H1 (cell line): ENCODE results near the gene SMARCD1. TPM values are rescaled to one million over a fixed set of nuclear protein-coding genes. Genes with fewer than 3 reads are reported as not detected.

ENCODE experiments used
- CEBPB ChIP-seq: IDR thresholded peaks from 2 replicates; pipeline ENCODE4 v1.6.1; 2012; ENCODE audit warnings: low read depth, low read length
- FOSL1 ChIP-seq: IDR thresholded peaks from 2 replicates; pipeline ENCODE4 v1.6.1; 2011; ENCODE audit warnings: mild to moderate bottlenecking, low read depth, low read length, moderate library complexity; ENCODE audit not compliant: insufficient read depth
- POU5F1 ChIP-seq: IDR thresholded peaks from 2 replicates; pipeline ENCODE4 v1.6.1; 2011; ENCODE audit warnings: low read depth, mild to moderate bottlenecking, low read length, moderate library complexity
- RAD21 ChIP-seq, 2 experiments: IDR thresholded peaks in 1 of 2; conservative IDR thresholded peaks in 1 of 2; 2 replicates each; pipeline ENCODE4 v1.6.1; 2011; ENCODE audit warnings: low read depth in 2 of 2, low read length in 2 of 2, improper control_type of control experiment in 1 of 2, inconsistent platforms in 1 of 2, mild to moderate bottlenecking in 1 of 2, moderate library complexity in 1 of 2
- RXRA ChIP-seq: IDR thresholded peaks from 2 replicates; pipeline ENCODE4 v1.6.1; 2011; ENCODE audit warnings: low read depth, mild to moderate bottlenecking, low read length, moderate library complexity; ENCODE audit not compliant: insufficient read depth
- TAF7 ChIP-seq: optimal IDR thresholded peaks from 2 replicates; pipeline ENCODE3; 2011; ENCODE audit warnings: low read depth, mild to moderate bottlenecking, inconsistent platforms, low read length, moderate library complexity, borderline replicate concordance
- USF2 ChIP-seq: IDR thresholded peaks from 2 replicates; pipeline ENCODE4 v1.6.1; 2011; ENCODE audit warnings: low read length, improper control_type of control experiment
- ZNF274 ChIP-seq: IDR thresholded peaks from 2 replicates; pipeline ENCODE4 v1.7.0; 2012; ENCODE audit warnings: low read length, borderline replicate concordance; ENCODE audit errors: extremely low read depth
- polyA plus RNA-seq, 7 experiments: library from polyadenylated mRNA; depleted of rRNA in 3 of 7; stranded (reverse) in 5 of 7; unstranded in 2 of 7; fragments of >200 nt in 5 of 7; fragments of 200-250 nt in 2 of 7; gene quantifications; 1 replicate in 5 of 7; 2 replicates in 1 of 7; 4 replicates in 1 of 7; pipeline versions ENCODE4 v1.2.1 to v1.2.3, GENCODE V29; 2011 to 2013; ENCODE audit warnings: missing spikeins in 2 of 7, mixed read lengths in 2 of 7
- total RNA-seq: library from RNA; stranded (reverse); fragmentation: NEBNext Ultra II Directional; extraction: Animal tissue kit (Norgen Biotek cat#: 25700); gene quantifications from 2 replicates; pipeline ENCODE4 v1.2.1, GENCODE V29; 2021
- TF ChIP-seq, protein P1 (sequence below): fragments of 300-600 bp; sonication (generic); IDR thresholded peaks from 2 replicates; pipeline ENCODE4 v1.7.1; 2012; ENCODE audit warnings: low read length, moderate library complexity, mild to moderate bottlenecking, inconsistent platforms; ENCODE audit not compliant: insufficient replicate concordance

The SMARCD1 gene
- total and polyA plus RNA-seq, 2 of the 8 experiments (the other 6 are each of a cell fraction or from before 2014, with no cell fraction given) = 128 to 130 TPM

DNA sequence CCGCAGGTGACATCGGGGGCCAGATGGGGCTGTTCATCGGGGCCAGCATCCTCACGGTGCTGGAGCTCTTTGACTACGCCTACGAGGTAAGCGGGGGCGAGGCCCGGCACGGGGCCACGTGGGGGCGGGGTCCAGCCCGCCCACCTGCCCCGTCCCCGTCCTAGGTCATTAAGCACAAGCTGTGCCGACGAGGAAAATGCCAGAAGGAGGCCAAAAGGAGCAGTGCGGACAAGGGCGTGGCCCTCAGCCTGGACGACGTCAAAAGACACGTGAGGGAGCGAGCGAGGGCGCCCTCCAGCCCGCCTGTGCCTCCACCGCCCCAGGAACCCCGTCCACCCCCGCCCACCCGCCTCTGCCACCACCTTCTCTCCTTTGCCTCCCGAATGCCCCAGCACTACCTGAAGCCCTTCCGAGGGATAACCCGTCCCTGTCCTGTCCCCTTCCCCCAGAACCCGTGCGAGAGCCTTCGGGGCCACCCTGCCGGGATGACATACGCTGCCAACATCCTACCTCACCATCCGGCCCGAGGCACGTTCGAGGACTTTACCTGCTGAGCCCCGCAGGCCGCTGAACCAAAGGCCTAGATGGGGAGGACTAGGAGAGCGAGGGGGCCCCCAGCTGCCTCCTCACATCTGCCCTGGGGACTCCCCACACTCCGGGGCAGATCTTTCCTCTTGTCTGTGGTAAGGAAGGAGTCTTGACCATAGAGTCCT, 3.9 kb upstream of the SMARCD1 start (continued):
- TF ChIP-seq, protein P1, sequence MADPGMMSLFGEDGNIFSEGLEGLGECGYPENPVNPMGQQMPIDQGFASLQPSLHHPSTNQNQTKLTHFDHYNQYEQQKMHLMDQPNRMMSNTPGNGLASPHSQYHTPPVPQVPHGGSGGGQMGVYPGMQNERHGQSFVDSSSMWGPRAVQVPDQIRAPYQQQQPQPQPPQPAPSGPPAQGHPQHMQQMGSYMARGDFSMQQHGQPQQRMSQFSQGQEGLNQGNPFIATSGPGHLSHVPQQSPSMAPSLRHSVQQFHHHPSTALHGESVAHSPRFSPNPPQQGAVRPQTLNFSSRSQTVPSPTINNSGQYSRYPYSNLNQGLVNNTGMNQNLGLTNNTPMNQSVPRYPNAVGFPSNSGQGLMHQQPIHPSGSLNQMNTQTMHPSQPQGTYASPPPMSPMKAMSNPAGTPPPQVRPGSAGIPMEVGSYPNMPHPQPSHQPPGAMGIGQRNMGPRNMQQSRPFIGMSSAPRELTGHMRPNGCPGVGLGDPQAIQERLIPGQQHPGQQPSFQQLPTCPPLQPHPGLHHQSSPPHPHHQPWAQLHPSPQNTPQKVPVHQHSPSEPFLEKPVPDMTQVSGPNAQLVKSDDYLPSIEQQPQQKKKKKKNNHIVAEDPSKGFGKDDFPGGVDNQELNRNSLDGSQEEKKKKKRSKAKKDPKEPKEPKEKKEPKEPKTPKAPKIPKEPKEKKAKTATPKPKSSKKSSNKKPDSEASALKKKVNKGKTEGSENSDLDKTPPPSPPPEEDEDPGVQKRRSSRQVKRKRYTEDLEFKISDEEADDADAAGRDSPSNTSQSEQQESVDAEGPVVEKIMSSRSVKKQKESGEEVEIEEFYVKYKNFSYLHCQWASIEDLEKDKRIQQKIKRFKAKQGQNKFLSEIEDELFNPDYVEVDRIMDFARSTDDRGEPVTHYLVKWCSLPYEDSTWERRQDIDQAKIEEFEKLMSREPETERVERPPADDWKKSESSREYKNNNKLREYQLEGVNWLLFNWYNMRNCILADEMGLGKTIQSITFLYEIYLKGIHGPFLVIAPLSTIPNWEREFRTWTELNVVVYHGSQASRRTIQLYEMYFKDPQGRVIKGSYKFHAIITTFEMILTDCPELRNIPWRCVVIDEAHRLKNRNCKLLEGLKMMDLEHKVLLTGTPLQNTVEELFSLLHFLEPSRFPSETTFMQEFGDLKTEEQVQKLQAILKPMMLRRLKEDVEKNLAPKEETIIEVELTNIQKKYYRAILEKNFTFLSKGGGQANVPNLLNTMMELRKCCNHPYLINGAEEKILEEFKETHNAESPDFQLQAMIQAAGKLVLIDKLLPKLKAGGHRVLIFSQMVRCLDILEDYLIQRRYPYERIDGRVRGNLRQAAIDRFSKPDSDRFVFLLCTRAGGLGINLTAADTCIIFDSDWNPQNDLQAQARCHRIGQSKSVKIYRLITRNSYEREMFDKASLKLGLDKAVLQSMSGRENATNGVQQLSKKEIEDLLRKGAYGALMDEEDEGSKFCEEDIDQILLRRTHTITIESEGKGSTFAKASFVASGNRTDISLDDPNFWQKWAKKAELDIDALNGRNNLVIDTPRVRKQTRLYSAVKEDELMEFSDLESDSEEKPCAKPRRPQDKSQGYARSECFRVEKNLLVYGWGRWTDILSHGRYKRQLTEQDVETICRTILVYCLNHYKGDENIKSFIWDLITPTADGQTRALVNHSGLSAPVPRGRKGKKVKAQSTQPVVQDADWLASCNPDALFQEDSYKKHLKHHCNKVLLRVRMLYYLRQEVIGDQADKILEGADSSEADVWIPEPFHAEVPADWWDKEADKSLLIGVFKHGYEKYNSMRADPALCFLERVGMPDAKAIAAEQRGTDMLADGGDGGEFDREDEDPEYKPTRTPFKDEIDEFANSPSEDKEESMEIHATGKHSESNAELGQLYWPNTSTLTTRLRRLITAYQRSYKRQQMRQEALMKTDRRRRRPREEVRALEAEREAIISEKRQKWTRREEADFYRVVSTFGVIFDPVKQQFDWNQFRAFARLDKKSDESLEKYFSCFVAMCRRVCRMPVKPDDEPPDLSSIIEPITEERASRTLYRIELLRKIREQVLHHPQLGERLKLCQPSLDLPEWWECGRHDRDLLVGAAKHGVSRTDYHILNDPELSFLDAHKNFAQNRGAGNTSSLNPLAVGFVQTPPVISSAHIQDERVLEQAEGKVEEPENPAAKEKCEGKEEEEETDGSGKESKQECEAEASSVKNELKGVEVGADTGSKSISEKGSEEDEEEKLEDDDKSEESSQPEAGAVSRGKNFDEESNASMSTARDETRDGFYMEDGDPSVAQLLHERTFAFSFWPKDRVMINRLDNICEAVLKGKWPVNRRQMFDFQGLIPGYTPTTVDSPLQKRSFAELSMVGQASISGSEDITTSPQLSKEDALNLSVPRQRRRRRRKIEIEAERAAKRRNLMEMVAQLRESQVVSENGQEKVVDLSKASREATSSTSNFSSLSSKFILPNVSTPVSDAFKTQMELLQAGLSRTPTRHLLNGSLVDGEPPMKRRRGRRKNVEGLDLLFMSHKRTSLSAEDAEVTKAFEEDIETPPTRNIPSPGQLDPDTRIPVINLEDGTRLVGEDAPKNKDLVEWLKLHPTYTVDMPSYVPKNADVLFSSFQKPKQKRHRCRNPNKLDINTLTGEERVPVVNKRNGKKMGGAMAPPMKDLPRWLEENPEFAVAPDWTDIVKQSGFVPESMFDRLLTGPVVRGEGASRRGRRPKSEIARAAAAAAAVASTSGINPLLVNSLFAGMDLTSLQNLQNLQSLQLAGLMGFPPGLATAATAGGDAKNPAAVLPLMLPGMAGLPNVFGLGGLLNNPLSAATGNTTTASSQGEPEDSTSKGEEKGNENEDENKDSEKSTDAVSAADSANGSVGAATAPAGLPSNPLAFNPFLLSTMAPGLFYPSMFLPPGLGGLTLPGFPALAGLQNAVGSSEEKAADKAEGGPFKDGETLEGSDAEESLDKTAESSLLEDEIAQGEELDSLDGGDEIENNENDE = no peak
- no peak for TF ChIP-seq ZNF274
- TF ChIP-seq RXRA = no peak
- TF ChIP-seq TAF7 = no peak
- TF ChIP-seq FOSL1 = no peak
- TF ChIP-seq POU5F1 = no peak
- TF ChIP-seq USF2 = peak; percentile 47; the same call in 1 of the 2 replicates
- no peak for TF ChIP-seq RAD21 (IDR thresholded peaks at IDR 0.05 in 1 of 2, conservative IDR thresholded peaks at IDR 0.05 in 1 of 2; ENCODE audit: low read depth in 2 of 2, low read length in 2 of 2)
- TF ChIP-seq CEBPB = no peak
